Neutrophil (primary cell): ENCODE measurements around the gene FBN1.

Experiments
- H3K27ac ChIP-seq: fragments of 200-600 bp; sonication (generic); 2 replicates; pipeline ENCODE4 v1.5.1; 2016; ENCODE audit warnings: mild to moderate bottlenecking, moderate library complexity
- H3K27me3 ChIP-seq: fragments of 200-600 bp; sonication (generic); 2 replicates; pipeline ENCODE4 v1.6.0; 2016; ENCODE audit warnings: mild to moderate bottlenecking
- H3K36me3 ChIP-seq: fragments of 200-600 bp; sonication (generic); 2 replicates; pipeline ENCODE4 v1.5.1; 2017
- H3K4me1 ChIP-seq, 2 experiments: fragments of 200-600 bp in 1 of 2; sonication (generic) in 1 of 2; 1 replicate in 1 of 2; 2 replicates in 1 of 2; pipeline versions ENCODE4 v1.5.1 to v1.6.1; 2013 to 2016; ENCODE audit warnings: low read depth in 1 of 2, low read length in 1 of 2, mild to moderate bottlenecking in 1 of 2, moderate library complexity in 1 of 2; ENCODE audit not compliant: control insufficient read depth in 1 of 2, insufficient read depth in 1 of 2
- H3K4me3 ChIP-seq, 2 experiments: fragments of 200-600 bp in 1 of 2; sonication (generic) in 1 of 2; 1 replicate in 1 of 2; 2 replicates in 1 of 2; pipeline ENCODE4 v1.5.1; 2013 to 2016; ENCODE audit warnings: low read depth in 1 of 2, low read length in 1 of 2, mild to moderate bottlenecking in 1 of 2, moderate library complexity in 1 of 2
- H3K9me3 ChIP-seq: fragments of 200-600 bp; sonication (generic); 2 replicates; pipeline ENCODE4 v1.5.1; 2016
- CTCF ChIP-seq: fragments of 200-600 bp; sonication (generic); IDR thresholded peaks from 2 replicates; pipeline ENCODE4 v1.5.1; 2016; ENCODE audit warnings: antibody characterized with exemption

FBN1 gene

GRCh38 chr15:48674876-48675275 is 29.4 kb upstream of the FBN1 start:
- H3K36me3 ChIP-seq: no peaks in the 10 kb centered on the region
- H3K27me3 ChIP-seq: no peaks in the 10 kb centered on the region
- no peak for TF ChIP-seq CTCF
- no peaks in the 10 kb centered on the region for H3K4me1 ChIP-seq
- H3K27ac ChIP-seq: no peak overlapping the region
- no peaks in the 10 kb centered on the region for H3K9me3 ChIP-seq
- no peak overlapping the region for H3K4me3 ChIP-seq

DNA sequence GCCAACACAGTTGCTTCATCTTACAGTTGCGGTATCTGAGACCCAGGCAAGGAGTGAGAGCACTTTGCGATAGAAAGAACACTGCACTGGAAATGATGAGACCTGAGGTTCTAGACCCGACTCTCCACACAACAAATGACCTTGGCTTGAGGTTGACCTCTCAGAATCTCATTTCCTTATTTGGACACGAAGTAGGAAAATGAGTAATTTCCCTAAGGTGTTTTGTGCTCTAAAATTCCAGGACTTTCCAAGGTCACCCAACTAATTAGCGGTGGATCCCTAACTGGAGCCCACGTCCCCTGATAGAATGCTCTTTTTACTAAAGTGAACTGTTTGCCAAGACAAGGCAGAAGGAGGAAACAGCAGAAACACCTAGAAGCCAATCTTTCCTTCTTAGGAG is 26.7 kb upstream of the FBN1 start:
- Histone ChIP-seq H3K36me3 (no peaks in the 10 kb centered on the region), H3K27ac (no peak overlapping the region), H3K27me3 (no peaks in the 10 kb centered on the region), H3K4me3 (no peak overlapping the region), H3K4me1 (no peaks in the 10 kb centered on the region), H3K9me3 (no peaks in the 10 kb centered on the region)
- no peak for TF ChIP-seq CTCF

DNA sequence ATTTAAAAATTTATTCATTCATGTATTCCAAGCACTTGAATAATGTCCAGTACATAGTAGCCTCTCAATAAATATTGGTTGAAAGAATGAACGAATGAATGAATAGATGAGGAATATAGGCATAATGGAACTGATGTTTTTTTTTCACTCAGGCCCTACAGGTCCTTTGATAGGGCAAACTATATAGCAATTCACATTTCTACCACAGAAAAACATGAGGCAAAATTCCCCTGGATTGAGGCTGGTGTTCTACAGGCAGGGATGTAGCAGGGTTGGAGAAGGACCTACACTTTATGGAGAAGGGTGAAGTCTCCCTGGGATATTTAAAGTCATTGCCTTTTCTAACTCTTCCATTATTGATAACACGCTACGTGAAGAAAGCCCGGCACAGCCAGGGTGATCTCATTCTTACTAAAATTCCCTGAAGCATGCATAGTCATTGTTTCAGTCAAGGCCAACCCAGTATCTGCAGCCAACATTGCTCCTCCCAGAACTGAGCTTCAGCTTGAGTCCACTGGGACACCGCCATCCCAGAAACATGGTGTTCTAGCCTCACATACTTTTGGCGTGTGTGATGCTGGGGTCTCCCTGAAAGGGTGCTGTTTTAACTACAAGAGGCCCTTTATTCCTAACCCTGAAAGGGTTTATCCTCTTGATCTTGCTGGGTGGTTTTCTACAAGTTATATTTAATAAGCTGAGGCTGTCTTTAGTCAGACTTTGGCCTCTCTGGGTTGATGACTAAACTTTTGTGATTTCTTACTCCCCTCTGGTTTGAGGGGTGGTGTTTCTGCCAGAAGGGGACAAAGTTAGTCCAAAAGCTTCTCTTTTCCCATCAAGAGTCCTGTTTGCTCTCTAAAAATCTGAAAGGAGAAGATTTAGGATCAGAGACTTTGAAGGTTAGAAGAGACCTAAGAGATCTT is 25.9 kb upstream of the FBN1 start:
- Histone ChIP-seq H3K9me3 (no peaks in the 10 kb centered on the region), H3K36me3 (no peaks in the 10 kb centered on the region), H3K4me1 (no peaks in the 10 kb centered on the region), H3K4me3 (no peak overlapping the region), H3K27me3 (no peaks in the 10 kb centered on the region), H3K27ac (no peak overlapping the region)
- TF ChIP-seq CTCF: no peak

GRCh38 chr15:48667701-48668100 is 22.2 kb upstream of the FBN1 start:
- H3K4me3 ChIP-seq: no peak overlapping the region
- no peak for TF ChIP-seq CTCF
- H3K27ac ChIP-seq: no peak overlapping the region

DNA sequence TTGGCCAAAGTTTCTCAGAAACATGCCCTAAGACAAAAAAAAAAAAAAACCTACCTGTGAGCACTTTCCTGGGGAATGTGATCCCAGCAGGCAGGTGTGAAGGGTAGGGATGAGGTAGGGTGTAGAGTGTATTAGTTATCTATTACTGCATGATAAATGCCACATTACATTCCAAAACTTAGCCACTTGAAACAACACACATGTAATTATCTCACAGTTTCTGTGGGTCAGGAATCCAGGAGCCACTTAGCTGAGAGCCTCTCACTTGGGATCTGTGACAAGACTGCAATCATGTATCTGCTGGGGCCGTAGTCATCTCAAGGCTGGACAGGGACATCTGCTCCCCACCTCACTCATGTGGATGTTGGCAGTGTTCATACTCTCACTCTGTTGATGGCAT is 18.9 kb upstream of the FBN1 start:
- no peak for TF ChIP-seq CTCF
- H3K36me3 ChIP-seq: no peaks in the 10 kb centered on the region
- H3K9me3 ChIP-seq: no peaks in the 10 kb centered on the region
- no peak overlapping the region for H3K4me3 ChIP-seq
- no peaks in the 10 kb centered on the region for H3K27me3 ChIP-seq
- no peaks in the 10 kb centered on the region for H3K4me1 ChIP-seq
- no peak overlapping the region for H3K27ac ChIP-seq

More at GRCh38 chr15:48667701-48668100, 22.2 kb upstream of the FBN1 start:
- Histone ChIP-seq H3K9me3 (no peaks in the 10 kb centered on the region), H3K27me3 (no peaks in the 10 kb centered on the region), H3K4me1 (no peaks in the 10 kb centered on the region), H3K36me3 (no peaks in the 10 kb centered on the region)
